Hematopoietic multipotent progenitor cell treated with erythropoietin and hydrocortisone succinate and interleukin-3 and kit ligand, for 17 days (in vitro differentiated cells): Measurements from ENCODE around the gene DPH6.
A peak's percentile ranks its signal among the peaks of the same experiment; 100 is the strongest.

Experiments
- DNase-seq: peaks from one replicate; pipeline ENCODE4 v3.0.0-alpha.2; 2015; ENCODE audit warnings: low spot score

The DPH6 gene

DNA sequence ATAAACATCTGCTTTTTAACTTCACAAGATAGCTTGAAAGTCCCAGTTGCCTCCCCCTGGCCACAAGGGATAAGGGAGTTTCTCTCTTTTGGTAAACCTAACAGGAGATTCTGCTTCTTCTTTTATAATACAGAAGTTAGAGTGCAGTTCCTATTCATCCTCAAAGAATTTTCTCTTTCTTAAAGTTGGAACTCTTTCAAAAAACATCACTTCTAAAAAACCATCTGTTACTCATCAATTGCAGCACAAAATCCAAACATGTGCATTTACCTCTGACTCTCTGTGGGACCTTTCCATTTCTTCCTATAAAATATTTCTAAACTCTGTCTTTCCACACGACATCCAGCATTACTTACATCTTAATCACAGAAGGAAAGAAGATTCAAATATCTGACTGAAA lies 5.1 kb downstream of the DPH6 start:
- DNase-seq: no peak

DNA sequence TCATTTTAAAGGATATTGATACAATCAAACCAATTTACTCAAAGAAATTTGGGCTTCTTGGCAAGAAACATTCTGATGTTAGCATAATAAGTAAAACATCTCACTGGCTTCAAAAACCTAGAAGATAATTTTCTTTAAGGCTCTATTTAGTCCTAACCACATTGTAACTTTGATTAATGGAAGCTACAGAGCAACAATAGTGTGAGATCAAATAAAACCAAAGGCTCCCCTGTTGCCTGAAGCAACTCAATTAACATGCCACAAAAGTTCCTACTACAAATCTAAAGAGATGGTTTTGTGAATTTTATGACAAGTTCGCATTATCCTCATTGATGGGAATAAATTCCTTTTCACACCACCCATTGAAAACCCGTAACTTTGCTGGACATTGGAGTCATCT lies 5.9 kb downstream of the DPH6 start:
- no peak for DNase-seq

DNA sequence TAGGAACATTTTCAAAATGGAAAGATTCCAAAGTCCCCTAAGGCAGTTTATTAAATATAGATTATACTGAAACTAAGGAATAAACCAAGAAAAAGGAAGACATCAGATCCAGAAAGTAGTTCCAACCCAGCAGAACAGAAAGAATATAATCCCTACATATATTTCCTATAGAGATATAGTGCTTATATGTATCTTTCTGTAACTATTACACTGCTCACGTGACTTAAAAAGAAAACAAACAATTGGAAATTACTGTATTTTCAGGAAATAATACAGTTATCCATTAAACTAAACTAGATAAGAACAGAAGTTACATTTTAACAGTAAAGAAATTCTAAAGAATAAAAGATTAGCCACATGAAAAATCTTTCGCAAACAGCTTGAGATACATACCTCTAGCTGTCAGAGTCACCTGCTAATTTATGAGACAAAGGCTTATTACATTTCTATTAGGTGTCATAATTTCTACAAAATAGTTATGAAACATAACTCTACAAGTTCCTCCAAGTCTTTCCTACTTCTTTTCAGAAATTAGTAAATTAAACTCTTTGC lies 10.5 kb downstream of the DPH6 start:
- DNase-seq: no peak

DNA sequence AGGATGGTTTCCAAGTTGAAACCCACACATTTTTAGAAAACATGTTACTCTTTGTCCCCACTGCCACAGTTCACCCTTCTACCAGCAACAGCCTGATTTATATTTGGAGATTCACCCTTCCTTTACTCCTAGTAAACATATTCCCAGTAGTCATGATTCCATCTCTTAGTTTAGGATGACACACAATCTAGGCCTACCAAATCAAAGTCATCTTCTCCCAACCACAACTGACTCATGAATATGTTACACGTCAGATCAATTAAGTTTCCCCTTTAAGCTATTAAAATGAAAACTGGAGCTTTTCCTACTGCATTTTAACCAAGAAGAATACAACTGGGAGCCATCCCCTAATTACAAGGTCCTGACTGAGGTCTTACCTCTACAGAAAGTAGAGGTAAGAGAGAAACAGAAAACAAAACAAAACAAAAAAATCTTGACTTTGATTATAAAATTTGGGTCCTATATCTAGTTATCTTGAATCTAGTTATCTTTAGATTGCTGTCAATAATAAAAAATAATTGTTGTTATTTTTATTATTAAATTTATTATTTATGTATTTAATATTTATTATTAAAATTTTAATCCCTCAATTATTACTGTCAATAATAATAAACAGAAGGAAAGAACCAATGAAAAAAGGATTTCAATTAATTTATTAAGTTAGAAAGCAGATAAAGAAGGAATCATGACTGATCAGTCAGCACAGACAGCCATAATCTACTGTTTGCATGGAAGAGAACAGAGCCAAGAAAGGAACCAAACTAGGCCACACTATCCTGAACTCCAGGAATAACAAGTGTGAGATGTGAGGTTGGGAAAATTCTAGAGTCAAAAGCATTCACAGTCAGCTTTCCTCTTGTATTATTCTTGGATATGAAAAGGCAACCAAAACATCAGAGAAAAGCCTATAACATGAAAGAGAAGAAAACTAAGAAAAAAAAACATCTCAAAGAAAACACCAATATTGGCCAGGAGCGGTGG lies 12.5 kb downstream of the DPH6 start:
- DNase-seq: no peak

GRCh38 chr15:35530698-35531097 lies 15.3 kb downstream of the DPH6 start:
- DNase-seq: no peak

DNA sequence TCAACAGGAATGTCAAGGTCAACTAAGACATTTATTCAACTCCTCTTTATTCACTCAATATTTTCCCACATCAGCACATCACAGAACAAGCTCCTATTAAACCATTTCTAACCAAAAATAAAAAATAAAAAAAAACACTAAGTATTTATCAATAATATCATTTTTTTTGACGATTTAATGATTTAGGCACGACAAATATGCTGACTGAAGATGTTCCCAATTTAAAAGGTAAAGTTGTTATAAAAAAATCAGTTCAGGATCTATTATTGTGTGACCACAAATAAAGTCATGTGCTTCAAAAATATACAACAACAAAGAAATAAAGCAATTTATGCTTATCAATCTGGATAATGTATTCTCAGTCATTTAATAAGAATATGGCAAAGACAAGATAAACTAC lies 16.2 kb downstream of the DPH6 start:
- DNase-seq: no peak

DNA sequence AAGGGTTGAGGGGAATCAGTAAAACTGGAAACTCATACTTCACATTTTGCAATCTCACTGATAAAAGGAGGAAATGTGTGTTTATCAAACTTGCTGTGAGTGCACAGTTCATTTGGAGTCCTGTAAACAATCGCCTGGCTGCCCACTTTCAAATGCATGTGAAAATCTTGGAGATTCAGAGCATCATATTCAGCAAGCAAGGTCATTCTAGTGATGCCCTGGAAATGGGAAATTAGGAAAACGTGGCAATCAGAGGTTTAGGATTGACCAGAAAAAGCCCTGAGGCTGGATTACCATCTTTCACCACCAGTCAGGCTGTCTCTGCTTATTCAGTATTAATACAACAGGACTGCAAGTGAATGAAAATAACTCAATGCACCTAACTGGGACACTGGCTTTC lies 23.9 kb downstream of the DPH6 start:
- peak; percentile 9 for DNase-seq

DNA sequence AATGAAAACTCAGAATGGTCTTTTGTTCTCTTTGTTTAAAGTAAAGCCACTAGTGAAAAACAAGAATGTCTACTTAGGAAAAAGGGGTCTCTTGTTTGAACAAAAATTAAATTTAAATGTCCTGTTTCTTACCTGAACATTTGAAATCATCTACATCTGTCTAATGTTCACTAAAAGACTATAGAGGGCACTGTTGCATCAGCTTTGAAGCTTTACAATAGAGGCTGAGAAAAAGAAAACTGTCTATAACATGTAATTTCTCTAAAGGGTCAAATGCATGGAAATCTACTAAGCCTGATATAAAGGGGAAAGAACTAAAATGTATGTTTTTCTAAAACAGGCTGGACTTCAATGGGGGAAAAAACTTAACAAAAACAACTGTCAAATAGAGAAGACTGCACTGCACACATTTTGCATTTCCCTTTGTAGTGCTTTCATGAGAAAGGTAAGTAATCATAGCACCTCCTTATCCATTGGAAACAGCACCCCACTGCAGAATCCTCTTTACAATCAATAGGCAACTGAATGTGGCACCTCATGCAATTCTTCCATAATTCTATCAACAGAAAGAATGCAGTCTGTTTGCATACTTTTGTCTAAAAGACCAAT lies 26.3 kb downstream of the DPH6 start:
- DNase-seq: peak; percentile 67

GRCh38 chr15:35519052-35519451 lies 26.9 kb downstream of the DPH6 start:
- no peak for DNase-seq

DNA sequence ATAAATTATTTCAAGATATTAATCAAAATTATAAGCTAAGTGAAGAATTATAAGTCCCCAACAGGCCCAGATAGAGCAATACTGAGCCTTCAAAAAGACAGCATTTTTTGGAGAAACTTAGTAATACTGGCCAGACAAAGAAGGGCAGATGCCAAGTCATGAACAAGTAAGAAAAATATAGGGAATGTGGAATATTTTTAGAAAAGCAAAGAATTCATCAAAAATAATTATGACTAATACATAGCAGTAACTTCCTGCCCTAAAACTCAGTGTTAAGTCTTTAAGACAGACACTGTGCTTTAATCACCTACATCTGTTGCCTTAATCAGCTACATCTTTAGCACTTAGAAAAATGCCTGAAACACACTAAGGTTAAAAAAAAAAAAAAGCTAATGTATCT lies 31.2 kb downstream of the DPH6 start:
- no peak for DNase-seq

- DNase-seq: no peak
Observed at GRCh38 chr15:35507932-35508638, 37.9 kb downstream of the DPH6 start.

DNA sequence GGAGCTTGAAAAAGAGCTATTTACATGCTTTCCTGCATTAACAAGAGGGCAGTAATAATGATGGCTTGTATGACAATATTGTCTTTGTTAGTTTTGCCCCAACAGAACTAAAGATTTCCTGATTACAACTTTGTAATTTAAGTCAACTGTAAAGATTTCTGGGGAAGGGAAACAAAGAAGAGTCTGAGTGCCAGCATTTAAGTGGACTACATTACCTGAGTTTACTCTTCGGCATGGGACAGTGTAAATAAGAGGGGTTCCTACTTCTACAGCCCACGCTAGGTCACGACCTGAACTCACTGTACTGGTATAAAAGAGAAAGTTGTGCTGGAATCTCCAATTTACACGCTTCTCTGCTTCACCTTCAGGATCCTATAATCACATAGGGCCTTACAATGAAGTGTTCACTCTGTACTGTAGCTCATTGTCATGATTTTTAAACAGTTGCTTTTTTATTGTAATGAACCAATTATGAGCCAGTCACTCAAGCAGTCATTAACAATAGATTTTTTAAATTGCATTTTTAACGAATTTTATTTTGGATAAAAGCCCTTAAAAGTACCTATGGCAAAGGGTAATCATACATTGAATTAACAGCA lies 39.6 kb downstream of the DPH6 start:
- no peak for DNase-seq

- DNase-seq: no peak
Observed at GRCh38 chr15:35505809-35506208, 40.2 kb downstream of the DPH6 start.

DNA sequence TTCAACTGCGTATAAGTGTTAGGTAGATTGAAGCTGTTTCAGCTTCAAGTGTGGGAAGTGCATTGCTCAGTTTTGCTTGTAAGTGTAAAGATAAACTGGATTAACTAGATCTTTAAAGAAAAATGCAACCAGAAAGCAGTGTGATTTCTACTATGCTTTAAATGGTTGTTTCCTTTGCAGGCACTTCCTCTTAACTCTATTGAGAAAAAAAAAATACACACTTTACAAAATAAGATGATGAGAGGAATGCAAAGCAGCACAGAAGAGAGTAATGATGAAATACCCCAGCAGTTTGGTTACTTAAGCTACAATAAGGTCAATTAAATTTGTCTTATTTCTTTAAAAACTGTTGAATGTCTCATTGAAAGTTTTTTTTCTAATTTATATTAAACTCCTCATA lies 40.8 kb downstream of the DPH6 start:
- no peak for DNase-seq

- no peak for DNase-seq
Observed at GRCh38 chr15:35499723-35500122, 46.2 kb downstream of the DPH6 start.

GRCh38 chr15:35496585-35496984 lies 49.4 kb downstream of the DPH6 start:
- no peak for DNase-seq

DNA sequence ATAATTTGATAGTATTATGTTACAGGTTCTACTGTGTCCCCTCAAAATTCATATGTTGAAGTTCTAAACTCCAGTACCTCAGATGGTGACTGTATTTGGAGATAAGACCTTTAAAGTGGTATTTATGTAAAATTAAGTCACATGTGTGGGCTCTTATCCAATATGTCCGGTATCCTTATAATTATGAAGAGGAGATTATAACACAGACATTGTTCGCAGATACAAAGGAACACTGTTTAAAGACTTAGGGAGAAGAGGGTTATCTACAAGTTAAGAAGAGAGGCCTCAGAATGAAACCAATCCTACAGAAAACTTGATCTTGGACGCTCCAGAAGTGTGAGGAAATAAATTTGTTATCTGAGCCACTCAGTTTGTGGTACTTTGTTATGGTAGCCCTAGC lies 50.9 kb downstream of the DPH6 start:
- peak; percentile 12 for DNase-seq

DNA sequence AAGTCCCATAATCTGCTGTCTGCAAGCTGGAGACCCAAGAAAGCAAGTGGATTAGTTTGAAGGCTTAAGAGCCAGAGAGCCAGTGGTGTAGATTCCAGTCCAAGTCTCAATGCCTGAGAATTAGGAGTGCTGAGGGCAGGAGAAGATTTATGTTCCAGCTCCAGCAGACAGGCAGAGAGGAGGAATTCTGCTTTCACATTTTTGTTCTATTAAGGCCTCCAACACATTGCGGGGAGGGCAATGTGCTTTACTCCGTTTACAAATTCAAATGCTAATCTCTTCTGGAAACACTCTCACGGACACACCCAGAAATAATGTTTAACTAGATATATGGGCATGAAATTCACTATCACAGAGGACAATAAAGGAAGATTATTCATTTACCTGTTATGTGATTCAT lies 54.0 kb downstream of the DPH6 start:
- no peak for DNase-seq

DNA sequence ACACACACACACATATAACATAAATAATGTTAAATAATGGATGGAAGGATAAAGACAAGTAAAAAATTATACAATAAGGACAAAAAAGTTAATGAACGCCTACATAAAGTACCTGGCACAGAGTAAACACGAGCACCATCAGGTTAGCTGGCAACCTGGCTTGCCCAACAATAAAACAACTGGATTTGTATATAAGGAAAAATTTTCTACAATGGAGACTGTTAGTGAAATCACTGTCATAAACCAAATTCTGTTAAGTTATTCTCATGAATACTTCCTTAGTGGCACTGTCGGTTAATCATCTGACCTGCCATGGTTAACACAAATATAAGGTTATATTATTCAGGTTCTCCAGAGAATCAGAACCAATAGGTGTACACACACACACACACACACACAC lies 54.8 kb downstream of the DPH6 start:
- no peak for DNase-seq

- no peak for DNase-seq
Observed at GRCh38 chr15:35490511-35490910, 55.5 kb downstream of the DPH6 start.

GRCh38 chr15:35487417-35487816 lies 58.5 kb downstream of the DPH6 start:
- DNase-seq: no peak

DNA sequence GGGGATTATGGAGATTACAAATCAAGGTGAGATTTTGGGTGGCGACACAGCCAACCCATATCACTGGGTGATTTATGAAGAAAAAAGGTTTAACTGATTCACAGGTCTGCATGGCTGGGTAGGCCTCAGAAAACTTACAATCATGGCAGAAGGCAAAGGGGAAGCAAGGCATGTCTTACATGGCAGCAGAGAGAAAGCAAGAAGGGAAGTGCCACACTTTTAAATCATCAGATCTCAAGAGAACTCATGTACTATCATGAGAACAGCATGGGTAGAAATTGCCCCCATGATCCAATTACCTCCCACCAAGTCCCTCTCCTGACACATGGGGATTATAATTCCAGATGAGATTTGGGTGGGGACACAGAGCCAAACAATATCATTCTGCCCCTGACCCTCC lies 59.7 kb downstream of the DPH6 start:
- DNase-seq: no peak
